ENCODE results near the gene C5orf58.

GRCh38 chr5:170269579-170269978 is 36.8 kb downstream of the C5orf58 start:
- TF ChIP-seq EZH2phosphoT487 (IDR thresholded peaks at IDR 0.05; ENCODE audit: borderline replicate concordance) (no peak), CTCF (conservative IDR thresholded peaks at IDR 0.05; ENCODE audit: low read length) (no peak)

Measured in Loucy (cell line).